Endothelial cell of hepatic sinusoid (primary cell): ENCODE measurements around the gene TAS2R39.

Experiments
- in situ Hi-C: cut with HindIII; loops from 2 replicates; pipeline ENCODE4 v1.10.0; 2017; ENCODE audit warnings: low sequenced_read_pairs

Gene TAS2R39

GRCh38 chr7:143214789-143215679, 31.8 kb downstream of the TAS2R39 start:
- in situ Hi-C loops, result loop anchor here (5.0 kb wide), 2 partner anchors 203 to 353 kb away; no protein-coding TSS in a partner anchor

GRCh38 chr7:143216151-143216550, 32.9 kb downstream of the TAS2R39 start:
- in situ Hi-C loops, result loop anchor here (5.0 kb wide), 2 partner anchors 204 to 354 kb away; no protein-coding TSS in a partner anchor

- in situ Hi-C loops, result loop anchor here (5.0 kb wide), 2 partner anchors 204 to 354 kb away; no protein-coding TSS in a partner anchor
Measured at GRCh38 chr7:143216686-143217085, 33.5 kb downstream of the TAS2R39 start.

DNA sequence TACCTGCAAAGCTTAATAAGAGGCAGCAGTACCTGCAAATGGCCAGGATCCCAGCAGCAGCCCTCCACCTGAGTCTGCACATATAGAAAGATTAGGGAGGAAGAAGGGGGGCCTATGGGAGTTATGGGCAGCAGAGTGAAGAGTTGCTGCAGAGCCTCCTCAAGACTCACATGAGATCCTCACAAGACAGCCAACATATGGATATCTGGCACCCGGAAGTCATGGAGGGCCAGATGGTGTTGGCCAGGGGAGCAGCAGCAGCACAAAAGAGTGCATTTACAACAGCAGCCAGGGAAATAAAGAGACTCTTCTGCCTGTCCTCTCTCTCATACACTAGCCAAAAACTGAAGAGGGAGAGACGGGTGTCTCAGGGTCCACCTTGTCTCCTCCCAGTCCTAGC, 34.6 kb downstream of the TAS2R39 start:
- in situ Hi-C loops, result loop anchor here (5.0 kb wide), 2 partner anchors 206 to 356 kb away; no protein-coding TSS in a partner anchor

- in situ Hi-C loops, result no loop called here
Measured at GRCh38 chr7:143221286-143221685, 38.1 kb downstream of the TAS2R39 start.

- in situ Hi-C loops, result no loop called here
Measured at GRCh38 chr7:143221737-143222136, 38.5 kb downstream of the TAS2R39 start, which contains the start of gene TAS2R40. TSS of gene TAS2R40 (plus strand) at chr7:143222037. CDS start at chr7:143222079, 42 bp downstream.

DNA sequence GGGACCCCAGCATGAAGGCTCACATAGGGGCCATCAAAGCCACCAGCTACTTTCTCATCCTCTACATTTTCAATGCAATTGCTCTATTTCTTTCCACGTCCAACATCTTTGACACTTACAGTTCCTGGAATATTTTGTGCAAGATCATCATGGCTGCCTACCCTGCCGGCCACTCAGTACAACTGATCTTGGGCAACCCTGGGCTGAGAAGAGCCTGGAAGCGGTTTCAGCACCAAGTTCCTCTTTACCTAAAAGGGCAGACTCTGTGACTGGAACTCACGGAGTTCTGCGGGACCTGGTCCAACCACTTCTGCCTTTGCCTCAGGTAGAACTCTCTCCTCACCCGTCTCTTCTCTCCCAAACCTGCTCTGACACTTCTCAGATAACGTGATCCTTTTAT, 39.6 kb downstream of the TAS2R39 start:
- in situ Hi-C loops, result no loop called here

GRCh38 chr7:143223784-143224183, 40.6 kb downstream of the TAS2R39 start:
- in situ Hi-C loops, result no loop called here

GRCh38 chr7:143225047-143225446, 41.8 kb downstream of the TAS2R39 start:
- in situ Hi-C loops, result no loop called here

- in situ Hi-C loops, result no loop called here
Measured at GRCh38 chr7:143227806-143228205, 44.6 kb downstream of the TAS2R39 start.

DNA sequence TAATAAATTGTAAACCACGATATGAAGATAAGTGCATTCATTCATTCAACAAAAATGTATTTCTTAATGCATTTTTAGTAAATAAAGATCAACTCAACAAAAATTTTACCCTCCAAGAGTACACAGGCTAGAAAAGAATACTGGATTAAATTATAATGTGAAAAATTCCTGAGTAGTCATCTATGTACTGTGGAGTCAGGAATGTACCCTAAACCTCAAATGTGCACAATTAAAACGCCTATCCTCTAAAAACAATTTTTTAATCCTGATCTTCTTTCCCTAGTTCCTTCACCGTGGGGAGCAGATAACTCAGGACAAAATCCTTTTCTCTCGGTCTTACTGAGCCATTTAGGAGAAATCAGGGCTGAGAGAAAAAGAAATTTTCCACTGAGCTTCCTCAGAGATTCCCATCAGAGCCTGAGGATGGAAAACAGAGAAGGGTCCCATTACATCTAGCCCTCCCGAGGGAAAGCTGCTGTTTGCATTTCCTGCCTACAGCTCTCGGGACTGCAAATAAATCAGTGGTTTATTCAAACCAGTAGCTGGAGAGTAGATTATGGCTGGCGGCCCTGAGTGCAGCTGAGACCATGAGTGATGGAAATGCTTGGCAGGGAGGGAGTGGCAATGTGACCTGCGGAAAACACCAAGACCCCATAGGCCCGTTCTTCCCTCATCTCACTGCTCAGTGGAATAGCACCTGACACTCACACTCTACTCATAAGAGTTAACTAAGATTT, 46.0 kb downstream of the TAS2R39 start:
- in situ Hi-C loops, result no loop called here

GRCh38 chr7:143230602-143231457, 47.6 kb downstream of the TAS2R39 start:
- in situ Hi-C loops, result no loop called here
